Kidney capillary endothelial cell (primary cell): ENCODE results near the gene SRGAP2C.
"Not testable (repeated sequence)": the region's sequence is repeated elsewhere in the genome, so short reads cannot be mapped to it uniquely, and the experiment has no call there.

Experiments
- DNase-seq: peaks from one replicate; pipeline ENCODE4 v3.0.0-alpha.2; 2018; ENCODE audit warnings: low spot score

SRGAP2C gene

DNA sequence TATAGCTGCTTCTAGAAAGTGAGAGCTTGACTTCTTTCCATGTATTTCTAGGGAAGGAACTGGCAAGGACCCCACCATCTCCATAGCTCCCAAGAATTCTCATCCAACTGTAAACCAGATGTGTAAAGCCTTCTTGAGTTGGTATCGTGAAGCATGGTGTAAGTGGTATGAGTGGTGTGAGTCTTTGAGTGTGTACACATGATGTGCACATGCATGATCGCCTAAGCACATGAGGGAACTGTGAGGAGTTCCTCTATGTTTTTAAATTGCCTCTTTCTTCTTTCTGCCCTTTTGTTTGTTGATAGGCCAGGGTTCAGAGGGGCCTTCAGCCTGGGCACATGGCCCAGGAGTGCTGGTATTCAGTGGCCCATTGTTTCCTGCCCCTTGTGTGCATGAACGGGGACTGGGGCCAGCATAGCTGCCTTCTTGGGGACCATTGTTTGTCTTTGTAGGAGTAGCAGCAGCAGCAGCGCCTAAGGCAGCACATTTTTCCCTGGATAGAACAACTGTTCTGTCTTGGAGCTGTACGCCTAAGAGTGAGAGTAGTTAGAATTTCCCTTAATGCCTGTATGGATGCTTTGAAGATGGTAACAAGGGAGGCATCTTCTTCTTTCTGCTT, 96.0 kb downstream of the SRGAP2C start:
- not testable (repeated sequence) for DNase-seq

GRCh38 chr1:121281480-121281879, 96.7 kb downstream of the SRGAP2C start:
- not testable (repeated sequence) for DNase-seq

GRCh38 chr1:121283587-121284180, 98.9 kb downstream of the SRGAP2C start:
- not testable (repeated sequence) for DNase-seq

DNA sequence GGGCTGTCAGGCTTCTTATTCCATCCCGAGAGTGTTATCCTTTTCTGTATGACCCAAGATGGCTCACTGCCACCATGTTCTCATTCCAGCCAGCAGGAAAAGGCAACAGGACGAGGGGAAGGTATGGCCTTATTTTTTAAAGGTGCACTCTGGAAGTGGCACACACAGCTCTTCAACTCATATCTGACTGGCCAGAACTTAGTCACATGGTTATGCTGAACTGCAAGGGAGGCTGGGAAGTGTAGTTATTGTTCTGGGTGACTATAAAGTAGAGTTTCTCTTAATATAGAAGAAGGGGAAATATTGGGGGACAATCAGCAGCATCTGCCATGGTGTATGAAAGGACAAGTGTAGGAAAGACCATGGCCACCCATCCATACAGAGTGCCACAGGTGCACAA, 107.8 kb downstream of the SRGAP2C start:
- not testable (repeated sequence) for DNase-seq

DNA sequence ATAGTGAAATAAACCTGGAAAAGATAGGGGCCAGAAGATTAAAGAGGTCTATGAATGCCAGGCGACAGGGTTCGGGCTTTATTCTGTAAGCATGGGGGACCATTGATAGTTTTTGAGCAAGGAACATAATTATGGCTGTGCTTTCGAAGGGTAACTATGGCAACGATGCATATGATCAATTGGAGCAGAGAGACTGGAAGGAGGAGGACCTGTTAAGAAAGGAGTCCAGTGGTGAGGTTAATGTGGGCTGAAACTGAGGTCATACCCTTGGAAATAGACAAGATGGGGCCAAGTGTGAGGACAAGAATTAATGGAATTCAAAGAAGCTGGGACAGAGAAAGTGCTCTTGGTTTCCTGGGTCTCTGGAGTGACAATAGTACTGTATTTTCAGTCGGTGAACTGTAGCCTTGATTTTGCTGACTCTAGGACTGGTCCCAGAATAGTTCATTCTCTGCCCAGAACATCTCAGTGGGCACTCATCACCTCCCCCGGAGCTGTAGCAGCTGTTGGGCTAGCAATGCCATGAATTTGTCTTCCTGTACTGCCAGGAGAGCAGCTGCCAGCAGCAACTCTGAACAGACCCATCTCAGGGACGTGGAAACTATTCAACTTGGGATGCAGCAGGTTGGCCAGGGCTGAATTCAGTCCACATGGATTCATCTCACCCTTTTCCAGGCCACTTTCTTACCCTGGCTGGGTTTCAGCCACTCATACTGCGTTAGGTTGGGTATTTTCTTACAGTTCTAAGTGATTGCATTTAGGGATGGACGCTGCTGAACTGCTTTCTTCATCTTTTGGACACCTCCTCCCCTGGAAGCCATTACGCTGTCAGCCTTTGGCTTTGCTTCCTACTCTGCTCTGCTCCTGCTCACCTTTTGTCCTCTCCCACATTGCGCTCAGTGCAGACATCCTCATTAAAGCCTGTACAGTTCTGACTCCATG, 108.8 kb downstream of the SRGAP2C start:
- DNase-seq: not testable (repeated sequence)

GRCh38 chr1:121294205-121294570, 109.4 kb downstream of the SRGAP2C start:
- DNase-seq: not testable (repeated sequence)

DNA sequence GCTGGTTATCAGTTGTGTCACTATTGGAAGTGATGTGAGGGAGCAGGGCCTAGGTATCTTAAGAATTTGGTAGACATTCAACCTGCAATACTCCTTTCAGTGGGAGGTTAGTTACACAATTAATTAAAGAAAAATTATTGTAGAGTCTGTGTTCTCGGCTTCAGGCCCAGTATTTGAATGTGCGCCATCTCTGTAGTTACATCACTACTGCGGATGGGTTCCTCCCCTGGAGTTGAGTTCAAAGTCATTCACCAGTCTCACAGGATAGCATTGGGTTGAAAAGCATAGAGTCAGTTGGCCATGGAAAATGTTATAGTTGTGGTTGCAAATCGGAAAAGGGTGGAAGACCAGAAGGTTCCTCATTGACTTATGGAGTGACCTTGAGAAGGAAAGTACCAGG, 111.8 kb downstream of the SRGAP2C start:
- not testable (repeated sequence) for DNase-seq

- DNase-seq: not testable (repeated sequence)
Measured at GRCh38 chr1:121298529-121298928, 113.8 kb downstream of the SRGAP2C start.

- DNase-seq: not testable (repeated sequence)
Measured at GRCh38 chr1:121299514-121300149, 114.9 kb downstream of the SRGAP2C start.

DNA sequence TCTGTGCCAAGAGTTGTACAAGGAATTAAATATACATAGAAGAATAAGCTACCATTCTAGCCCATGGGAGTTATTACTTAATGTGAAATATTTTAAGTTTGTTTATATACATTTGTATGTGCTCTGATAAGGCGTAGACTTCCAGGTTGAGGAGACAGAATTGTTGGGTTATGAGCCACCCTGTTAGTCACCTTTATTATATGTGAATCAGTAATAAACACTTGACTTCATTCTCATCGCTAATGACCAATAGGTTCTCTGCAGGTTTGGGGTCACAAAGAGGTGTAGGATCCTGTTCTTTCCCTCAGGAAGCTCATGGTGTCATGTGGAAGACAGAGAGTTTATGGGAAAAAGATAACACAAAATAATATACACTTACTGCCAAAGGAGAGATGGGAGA, 117.1 kb downstream of the SRGAP2C start:
- DNase-seq: not testable (repeated sequence)

DNA sequence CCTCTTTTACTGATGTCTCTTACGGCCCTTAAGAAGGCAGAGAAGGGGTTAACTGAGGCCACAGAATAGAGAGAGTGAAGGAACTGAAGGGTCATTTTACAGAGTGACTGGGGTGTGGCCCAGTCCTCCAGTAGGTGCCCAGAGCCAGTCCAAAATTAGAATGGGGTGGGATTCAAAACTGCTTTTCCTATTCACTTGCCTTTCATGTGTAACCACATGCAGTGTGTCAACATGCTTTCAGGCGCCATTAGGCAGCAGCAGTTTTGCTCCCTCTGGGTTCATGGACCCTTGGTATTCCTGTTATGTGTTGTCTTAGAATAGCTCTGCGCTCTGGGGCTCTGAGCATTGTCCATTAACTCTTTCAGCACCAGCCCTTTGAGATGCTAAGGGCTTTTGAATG, 123.0 kb downstream of the SRGAP2C start:
- not testable (repeated sequence) for DNase-seq

DNA sequence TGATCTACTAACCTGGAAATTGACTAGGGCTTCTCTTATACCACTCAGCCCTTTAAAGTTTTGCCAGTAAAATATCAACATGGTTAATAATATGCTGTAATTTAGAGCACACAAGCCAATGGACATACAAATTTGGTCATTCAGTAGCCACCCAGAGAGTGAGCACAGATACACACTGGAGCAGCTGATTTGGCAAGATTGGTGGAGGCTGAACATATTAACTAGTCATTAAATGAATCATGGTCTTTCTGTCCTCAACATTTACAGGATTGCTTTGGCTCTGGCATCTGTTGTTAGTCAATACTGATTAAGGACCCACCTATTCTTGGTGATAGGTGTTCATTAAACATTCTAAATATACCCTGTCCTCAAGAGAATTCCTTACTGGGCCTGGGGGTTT, 130.7 kb downstream of the SRGAP2C start:
- DNase-seq: not testable (repeated sequence)

GRCh38 chr1:121316081-121316480, 131.3 kb downstream of the SRGAP2C start:
- DNase-seq: not testable (repeated sequence)

DNA sequence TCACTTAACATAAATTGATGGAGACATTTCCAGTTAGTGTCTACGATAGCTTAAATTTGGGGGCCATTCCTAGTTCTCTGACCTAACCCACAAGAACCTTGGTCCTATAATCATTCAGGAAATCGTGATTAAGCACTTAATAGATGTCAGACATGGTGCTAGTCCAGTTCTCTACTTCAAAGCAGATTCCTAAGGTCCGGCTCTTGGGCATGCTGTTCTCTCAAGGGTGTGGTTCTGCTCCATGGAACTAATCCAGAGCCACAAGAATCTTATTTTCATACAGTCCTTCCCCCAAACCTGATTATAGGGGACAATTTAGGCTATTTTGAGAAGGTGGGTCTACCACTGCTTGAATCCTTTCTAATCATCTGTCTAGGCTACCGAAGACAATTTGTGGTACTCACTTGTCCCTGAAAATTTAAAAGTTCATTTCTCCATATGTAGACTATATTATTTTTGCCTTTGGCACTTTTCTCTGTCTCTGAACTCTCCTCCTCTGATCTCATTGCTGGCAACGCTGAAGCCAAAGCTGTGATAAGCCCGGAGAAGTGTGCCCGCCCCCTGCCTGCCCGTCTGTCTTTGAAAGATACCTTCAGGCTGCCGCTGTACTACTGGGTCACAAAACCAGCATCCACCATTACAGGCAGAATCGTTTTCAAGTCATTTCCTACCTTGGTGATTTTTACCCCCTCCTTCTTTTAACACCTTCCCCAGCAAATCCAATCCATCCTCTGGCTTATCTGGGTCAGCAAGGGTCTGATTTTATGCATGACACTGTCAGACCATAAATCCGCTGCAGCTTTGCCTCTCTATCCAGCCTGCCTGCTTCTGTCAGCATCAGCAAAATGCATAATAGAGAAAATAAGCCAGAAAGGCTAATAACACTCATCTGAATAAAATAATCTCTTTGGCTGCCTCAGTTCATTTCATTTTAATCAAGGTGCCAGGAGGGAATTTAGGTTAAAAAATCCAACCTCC, 133.0 kb downstream of the SRGAP2C start:
- not testable (repeated sequence) for DNase-seq

DNA sequence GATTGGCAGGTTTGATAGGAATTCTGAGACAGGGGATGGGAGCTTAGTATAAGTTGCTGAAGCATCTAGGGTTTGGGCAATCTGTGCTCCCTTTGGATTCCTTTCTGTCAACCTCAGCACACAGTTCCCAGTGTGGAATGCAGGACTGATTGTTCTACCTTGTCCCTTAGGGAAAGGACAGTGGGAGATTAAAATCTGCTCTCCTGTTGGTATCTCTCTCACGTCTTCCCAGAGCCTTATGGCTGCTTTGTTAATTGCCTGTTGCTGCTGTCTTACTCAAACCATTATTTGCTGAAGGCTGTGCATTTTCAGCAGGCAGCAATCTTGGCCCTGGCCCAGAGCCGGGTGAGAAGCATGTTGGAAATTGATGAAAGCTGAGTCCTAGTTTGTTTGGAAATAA, 133.9 kb downstream of the SRGAP2C start:
- not testable (repeated sequence) for DNase-seq

GRCh38 chr1:121321660-121322059, 136.9 kb downstream of the SRGAP2C start:
- DNase-seq: not testable (repeated sequence)

GRCh38 chr1:121324726-121325125, 140.0 kb downstream of the SRGAP2C start:
- not testable (repeated sequence) for DNase-seq

DNA sequence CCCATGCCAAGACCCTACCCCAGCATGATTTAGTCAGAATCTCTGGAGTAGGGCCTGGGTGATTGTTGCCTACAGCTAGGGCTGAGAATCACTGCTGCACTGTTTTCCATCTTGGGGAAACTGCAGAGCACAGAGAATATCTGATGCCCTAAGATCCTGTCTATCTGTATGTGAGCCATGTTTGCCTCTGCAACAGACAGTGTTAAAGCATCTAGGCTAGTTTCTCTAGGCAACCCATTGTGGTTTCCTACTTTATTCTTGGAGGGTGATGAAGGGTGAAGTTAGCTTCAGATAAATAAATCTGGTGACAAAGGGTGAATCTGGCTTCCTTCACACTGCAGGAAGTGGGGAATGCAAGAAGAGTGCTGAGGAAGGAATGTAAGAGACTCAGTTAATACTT, 147.4 kb downstream of the SRGAP2C start:
- DNase-seq: not testable (repeated sequence)

- not testable (repeated sequence) for DNase-seq
Measured at GRCh38 chr1:121332599-121333562, 148.1 kb downstream of the SRGAP2C start.

DNA sequence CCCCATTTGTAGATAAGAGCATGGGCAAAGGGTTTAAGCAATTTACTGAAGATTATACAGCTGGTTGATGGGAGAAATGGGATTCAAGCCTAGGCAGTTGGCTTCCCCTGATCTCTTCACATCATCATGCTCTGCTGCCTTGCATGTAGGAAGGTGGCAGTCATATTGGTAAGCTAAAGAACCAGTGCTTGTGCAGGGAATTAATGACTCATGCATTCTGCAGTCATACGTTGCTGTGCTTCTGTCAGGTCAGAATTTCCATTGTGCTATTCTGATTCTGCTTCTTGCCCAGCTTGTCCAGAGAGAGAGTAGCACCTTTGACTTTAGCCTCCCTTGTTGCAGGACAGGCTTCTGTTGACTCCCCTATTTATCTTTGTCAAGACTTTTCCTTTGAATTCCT, 153.2 kb downstream of the SRGAP2C start:
- not testable (repeated sequence) for DNase-seq
